Right renal pelvis (tissue), 4 donors: ENCODE data around the gene CD3E. TPM values are rescaled to one million over a fixed set of nuclear protein-coding genes. Genes with fewer than 3 reads are reported as not detected.
"Not testable (repeated sequence)": the region's sequence is repeated elsewhere in the genome, so short reads cannot be mapped to it uniquely, and the experiment has no call there.

Experiments
- DNase-seq, 4 donors: peaks; one replicate each; pipeline ENCODE4 v3.0.0-alpha.2; 2013; ENCODE audit warnings: low read depth in 4 of 4, low spot score in 3 of 4, missing footprints in 1 of 4
- polyA plus RNA-seq, 4 donors: library from polyadenylated mRNA; unstranded; fragments of 120-200 nt; gene quantifications; one replicate each; pipeline ENCODE4 v1.2.1, GENCODE V29; 2013; ENCODE audit not compliant: insufficient read length in 4 of 4

CD3E gene
- polyA plus RNA-seq, 4 donors = 0.28 to 1.2 (median 0.53) TPM

DNA sequence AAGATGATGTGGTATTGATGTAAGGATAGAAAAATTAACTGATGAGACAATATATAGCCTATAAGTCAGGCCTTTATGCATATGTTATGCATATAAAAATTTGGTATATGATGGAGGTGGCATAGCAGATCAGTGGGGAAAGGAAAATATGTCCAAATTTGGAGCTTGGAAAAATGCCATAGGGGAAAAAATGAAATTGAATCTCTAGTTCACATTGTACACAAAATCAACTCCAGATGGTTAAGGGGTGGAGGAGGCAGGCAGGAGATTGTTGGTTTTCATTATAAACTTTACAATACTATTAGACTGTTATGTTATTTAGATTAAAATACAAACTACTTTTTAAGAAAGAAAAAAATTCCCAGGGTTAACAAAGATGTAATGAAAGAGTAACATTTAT lies 15.1 kb upstream of the CD3E start:
- no peak for DNase-seq

DNA sequence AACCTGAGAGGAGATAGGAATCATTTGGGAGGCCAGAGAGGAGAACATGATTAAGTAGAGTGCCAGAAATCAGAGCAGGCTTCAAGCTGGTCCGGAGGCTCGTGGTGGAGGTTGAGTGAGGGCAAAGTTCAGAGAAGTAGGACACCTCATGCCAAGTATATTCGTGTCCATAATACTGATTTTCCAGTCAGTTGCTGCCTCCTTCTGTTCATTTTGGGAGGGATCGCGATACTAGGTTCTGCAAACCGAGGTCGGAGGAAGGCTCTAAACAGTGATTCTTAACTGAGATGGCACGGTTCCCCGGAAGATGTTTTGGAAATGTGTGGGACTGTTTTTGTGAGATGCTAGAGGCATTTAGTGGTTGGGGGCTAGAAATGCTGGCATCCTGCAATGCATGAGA lies 13.6 kb upstream of the CD3E start:
- DNase-seq = no peak

DNA sequence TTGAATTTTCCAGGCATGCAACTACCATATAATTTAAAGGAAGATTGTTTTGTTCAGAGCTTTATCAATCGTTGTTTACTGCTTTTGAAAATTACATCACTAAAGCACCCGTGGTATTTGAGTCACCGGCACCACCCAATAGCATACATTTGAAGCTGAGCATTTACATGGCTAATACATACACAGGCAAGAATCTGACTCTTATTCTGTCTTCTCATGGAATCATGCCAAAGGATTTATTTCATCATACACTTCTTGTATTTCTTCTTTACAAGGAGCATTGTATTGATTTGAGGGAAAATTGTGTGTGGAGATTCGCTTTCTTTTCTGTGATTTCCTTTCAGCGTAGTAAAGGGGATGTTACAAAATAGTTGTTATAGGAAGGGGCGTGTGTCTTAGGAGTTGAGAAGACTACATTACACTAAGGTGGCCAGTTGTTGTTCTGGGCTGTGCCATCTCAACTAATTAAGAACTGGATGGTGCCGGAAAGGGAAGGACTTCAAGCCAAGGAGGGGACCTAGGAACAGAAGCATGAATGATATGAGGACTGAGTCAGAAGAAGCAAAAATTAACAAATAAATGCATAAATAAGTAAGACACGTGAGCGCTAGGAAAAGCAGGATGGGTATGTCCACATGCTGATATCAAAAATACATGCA lies 12.9 kb upstream of the CD3E start:
- DNase-seq = no peak

DNA sequence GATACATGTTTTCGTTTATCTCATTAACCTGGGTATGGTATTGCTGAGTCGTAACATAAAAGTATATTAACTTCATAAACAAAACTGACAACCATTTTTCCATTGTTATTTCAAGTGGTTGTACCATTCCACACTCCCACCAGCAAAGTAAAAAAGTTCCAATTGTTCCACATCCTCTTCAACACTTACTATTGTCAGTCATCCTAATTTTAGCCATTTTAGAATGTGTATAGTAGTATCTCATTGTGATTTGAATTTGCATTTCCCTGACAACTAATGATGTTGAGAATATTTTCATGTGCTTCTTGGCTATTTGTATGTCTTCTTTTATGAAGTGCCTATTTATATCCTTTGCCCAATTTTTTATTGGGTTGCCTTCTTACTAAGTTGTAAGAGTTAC lies 10.5 kb upstream of the CD3E start:
- no peak for DNase-seq

DNA sequence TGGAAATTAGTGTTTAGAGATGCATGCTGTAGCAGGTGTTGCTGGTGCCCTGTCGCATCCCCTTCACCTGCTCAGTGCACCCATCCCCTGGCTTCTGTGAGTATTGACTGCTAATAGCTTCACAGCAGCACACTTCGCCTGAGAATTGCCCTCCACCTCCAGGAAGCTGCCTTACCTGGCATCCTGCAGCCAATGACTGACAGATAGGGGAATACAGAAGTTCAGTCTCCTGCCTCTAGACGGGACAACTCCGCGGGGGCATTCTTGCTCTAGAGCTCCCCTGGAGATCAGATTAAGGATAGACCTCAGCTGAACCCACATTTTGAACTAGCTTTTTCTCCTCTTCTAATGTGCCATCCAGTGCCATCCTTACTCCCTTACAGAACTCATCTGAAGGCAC lies 9.3 kb upstream of the CD3E start:
- DNase-seq = no peak

DNA sequence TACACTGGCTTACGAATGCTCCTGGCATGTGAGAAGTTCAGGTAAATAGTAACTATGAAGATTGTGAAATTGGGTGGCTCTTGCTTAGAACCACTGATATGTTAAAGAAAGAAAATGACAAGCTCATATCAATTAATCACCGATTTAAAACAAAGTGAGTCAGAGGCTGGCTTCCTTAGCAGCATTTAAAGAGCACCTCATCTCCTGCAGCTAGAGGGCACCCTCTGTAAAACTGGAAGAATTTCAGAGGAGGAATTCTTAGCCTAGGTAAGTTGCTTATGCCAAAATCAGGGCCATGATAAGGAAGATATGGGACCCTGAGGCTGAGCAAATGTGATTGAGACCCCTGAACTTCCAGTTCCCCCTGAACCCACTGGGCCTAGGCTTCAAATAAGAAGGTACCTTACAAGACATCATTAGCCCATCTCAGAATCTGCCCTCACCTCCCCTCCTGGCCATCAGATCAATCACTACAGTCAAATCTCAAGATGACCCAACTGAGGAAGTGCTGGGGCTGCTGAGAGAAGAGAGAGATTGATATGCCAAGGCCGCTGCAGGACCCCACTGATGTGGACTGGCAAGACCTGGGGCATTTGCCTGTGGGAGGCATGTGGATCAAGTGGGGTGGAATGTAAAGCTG lies 8.6 kb upstream of the CD3E start:
- no peak for DNase-seq

DNA sequence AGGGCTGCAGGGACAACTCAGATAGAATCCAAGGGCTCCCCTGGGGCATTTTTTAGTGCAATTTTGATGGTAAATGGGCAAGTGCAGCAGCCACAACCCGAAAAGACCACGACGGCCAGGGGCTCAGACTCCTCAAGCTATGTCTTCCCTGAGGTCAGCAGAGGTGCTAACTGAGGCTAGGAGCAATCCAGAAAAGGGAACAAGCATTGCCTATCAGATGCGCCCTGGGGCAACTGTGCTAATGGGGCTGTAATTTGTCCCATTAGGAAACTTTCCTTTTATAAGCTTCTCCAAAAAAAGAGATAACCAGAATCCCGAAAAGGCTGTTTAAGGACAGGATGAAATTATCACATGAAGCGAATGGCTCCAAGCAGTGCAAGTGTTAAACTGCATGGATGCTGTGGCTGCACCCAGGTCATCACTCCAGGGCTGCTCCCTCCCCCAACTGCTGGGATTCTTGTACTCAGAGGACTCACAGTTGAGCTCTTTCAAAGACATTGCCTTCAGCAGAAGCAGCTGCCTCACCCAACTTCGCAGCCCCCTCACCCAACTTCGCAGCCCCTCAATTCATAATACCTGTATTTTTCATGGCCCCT lies 2.8 kb upstream of the CD3E start:
- DNase-seq = no peak

DNA sequence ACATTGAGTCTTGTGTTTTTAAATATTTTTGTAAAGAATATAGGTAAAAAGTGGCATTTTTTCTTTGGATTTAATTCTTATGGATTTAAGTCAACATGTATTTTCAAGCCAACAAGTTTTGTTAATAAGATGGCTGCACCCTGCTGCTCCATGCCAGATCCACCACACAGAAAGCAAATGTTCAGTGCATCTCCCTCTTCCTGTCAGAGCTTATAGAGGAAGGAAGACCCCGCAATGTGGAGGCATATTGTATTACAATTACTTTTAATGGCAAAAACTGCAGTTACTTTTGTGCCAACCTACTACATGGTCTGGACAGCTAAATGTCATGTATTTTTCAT lies 333 bp upstream of the CD3E start:
- no peak for DNase-seq

DNA sequence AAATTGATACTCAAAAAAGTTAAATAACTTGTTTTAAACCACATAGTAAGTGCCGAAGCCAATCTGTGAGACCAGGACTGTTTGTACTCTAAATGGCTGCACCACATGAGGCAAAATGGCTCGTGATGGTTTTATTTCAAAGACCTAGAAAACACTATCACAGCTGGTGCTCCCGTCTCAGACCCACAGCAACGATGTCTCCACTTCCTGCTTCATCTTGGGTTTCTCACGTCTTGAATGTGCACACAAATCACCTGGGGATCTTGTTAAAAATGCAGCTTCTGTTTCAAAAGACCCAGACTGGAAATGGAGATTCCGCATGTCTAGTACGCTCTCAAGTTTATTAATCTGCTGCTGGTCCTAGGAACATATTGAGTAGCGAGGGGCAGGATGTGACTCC lies 1.2 kb downstream of the CD3E start:
- DNase-seq = no peak

DNA sequence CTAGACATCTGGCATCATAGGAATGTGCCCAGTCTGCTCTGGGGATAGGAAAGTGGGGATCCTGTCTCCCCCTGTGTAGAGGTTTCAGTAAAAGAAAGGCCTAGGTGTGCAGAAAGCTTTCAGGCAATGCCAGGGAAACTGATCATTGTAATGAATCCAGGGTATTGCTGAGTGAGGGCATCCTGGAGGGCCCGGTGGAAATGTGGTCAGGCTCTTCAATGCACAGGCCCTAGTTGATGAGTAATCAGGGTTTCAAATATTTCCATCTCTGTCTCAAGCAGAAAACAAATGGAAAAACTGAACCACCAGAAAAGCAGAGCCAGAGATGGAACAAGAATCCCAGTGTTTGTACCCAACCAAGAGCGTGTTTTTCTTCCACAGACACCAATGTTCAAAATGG lies 2.0 kb downstream of the CD3E start:
- no peak for DNase-seq

DNA sequence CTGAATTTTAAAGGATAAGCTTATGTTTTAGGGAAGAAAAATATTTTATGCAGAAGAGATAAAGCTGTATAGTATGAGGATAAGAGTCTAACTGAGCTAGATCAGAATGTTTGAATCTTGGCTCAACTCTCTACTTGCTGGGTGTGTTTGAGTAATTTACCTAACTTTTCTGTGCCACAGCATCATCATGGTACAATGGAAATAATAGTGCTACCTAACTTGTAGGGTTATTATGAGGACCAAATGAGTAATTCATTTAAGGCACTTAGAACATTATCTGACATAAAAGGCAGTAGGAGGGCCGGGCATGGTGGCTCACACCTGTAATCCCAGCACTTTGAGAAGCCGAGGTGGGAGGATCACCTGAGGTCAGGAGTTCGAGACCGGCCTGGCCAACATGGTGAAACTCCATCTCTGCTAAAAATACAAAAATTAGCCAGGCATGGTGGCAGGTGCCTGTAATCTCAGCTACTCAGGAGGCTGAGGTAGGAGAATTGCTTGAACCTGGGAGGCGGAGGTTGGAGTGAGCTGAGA lies 4.5 kb downstream of the CD3E start:
- not testable (repeated sequence) for DNase-seq

DNA sequence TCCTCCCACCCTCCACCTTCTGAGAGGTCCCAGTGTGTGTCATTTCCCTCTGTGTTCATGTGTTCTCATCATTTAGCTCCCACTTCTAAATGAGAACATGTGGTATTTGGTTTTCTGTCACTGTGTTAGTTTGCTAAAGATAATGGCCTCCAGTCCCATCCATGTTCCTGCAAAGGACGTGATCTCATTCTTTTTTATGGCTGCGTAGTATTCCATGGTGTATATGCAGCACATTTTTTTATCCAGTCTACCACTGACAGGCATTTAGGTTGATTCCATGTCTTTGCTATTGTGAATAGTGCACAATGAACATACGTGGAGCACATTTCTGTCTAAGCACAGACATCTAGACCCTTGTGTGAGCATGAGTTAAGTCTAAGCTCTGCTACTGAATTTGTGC lies 5.7 kb downstream of the CD3E start:
- no peak for DNase-seq

DNA sequence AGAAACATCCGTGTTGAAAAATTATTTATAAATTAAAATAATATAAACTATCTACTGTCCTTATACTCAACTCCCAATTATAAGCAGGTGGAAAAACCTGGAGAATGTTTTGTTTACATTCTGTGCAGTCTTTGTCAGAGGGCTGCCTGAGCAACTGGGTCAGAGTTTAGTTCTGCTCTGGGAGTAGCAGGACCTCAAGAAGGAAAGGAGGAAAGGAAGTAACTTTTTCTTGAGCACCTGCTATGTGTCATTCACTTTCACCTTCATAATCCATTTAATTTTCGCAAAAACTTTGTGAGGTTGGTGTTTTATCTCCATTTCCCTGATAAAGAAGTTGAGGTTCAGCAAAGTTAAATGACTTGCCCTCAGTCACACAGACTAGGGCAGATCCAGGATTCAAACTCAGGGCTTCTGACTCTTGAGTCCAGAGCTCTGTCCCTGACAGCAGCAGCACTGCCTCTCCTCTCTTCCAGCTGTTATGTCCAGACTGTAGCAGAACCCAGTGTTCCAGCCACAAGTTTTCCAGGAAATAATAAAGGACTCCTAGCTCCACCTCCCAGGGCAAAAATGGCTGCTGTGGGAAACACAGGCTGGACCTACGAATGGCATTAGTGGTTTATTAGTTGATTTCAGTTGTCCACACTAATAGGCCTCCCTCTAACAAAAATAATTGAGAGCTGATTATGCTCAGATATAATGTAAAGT lies 6.4 kb downstream of the CD3E start:
- DNase-seq = no peak

DNA sequence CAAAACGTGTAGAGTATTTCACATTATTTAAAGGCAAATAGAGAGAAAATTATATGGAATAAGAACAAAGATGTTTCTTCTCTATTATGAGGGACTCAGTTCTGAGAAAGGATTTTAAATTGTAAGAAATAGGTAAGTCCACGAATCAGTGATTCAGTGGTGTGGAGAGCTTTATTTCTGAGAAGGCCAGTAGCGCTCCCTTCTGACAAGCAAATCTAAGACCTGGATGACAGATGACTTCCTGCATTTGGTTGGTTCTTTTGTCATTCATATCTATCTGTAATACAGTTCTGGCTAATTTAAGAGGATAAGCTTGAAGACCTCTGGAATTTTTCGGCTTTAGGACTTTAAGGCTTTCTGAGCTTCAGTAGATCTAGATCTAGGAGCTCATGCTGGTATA lies 7.0 kb downstream of the CD3E start:
- DNase-seq = no peak

DNA sequence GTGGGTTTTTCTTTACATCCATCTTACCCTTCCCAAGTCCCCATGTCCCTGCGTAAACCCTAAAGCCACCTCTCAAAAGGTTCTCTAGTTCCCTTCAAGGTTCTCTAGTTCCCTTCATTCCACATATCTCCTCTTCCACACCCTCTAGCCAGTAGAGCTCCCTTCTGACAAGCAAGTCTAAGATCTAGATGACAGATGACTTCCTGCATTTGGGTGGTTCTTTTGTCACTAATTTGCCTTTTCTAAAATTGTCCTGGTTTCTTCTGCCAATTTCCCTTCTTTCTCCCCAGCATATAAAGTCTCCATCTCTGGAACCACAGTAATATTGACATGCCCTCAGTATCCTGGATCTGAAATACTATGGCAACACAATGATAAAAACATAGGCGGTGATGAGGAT lies 7.8 kb downstream of the CD3E start:
- DNase-seq = no peak

DNA sequence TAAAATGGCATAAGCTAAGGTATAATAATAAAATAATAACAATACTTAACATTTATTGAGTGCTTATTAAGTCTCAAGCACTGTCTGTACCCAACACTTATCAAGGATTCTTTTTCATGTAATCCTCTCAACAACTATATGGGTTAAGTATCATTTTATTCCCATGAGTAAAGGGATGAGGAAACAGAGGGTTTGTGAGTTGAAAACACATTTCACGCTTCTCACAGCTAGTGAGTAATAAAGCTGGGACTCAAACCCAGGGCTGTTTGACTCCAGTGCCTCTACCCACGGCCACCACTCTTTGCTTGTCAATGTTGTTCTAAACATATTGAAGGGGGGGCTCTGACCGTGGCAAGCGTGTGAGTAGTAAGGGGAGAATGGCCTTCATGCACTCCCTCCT lies 8.7 kb downstream of the CD3E start:
- no peak for DNase-seq

DNA sequence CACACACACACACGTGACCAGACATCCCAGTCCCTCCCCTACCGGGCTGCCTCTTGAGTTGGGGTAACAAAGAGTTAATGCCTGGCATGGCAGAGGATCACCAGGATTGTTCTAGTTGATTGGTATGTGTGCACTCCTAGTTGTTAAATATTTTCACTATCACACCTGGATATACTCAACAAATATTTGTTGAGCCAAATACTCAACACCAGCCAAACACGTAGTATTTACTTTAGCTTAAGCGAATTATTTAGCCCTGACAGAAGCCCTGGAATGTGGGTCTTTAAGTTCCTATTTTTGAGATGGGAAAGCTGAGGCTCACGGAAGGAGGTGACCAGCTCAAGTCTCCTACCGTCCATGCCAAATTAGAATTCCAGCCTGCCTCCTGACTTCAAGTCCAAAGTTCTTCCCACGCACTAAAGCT lies 10.5 kb downstream of the CD3E start:
- no peak for DNase-seq

DNA sequence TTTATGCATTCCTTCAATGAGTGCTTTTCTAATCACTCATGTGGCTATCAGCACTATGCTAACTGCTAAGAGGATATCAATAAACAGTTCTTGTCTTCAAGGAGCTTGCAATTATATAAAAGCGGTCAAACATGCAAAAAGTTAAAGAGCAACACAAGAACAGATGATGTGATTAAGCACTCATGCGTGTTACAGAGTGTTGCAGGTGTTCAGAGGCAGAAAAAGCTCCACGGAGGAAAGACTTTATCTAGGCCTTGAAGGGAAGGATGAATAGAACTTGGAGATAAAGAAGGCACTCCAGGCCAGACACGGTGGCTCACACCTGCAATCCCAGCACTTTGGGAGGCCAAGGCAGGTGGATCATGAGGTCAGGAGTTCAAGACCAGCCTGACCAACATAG lies 13.6 kb downstream of the CD3E start:
- no peak for DNase-seq

DNA sequence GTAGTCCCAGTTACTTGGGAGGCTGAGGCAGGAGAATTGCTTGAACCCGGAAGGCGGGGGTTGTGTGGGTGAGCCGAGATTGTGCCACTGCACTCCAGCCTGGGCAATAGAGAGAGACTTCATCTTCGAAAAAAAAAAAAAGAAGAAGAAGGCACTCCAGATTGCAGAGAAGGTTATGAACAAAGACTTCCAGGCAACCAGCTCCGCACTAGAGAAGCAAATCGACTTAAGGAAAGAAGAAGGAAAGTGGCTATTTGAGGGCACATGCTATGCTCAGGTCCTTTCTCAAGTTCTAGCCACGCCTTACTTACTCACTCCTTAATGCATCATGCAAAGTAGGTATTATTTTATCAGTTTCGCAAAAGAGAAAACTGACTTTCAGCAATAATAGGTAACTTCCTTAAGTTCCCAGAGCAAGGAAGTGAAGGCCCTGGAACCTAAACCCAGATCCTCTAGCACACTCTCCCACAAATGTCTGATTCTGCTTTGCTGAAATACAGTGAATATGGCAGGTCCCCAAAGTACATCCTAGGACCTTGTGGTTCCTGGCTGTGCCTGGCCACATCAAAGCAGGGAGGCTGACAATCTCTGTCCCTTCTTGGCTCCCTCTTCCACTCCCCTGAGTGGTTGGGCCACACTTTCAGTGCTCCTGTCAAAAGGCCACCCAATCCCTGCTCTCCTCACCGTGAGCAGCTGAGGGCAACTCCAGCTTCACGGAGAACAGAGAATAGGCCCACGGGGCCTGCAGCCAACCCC lies 14.2 kb downstream of the CD3E start:
- DNase-seq = no peak

DNA sequence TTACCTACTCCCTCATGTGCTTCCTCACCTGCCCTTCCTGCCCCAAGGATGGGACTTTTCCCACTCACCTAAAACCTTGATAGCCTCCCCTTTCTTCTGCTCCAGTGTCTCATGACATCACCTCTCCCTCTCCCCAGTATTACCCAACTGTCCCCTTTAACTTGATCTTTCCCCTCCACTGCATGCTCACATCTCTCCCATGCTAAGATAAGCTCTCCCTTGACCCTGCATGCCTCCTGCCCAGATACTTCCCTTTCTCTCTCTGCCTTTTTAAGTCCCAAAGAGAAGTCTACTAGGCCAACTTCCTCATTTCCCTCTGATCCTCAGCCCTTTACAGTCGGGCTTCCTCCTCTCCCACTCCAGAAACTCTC lies 14.8 kb downstream of the CD3E start:
- DNase-seq = no peak

DNA sequence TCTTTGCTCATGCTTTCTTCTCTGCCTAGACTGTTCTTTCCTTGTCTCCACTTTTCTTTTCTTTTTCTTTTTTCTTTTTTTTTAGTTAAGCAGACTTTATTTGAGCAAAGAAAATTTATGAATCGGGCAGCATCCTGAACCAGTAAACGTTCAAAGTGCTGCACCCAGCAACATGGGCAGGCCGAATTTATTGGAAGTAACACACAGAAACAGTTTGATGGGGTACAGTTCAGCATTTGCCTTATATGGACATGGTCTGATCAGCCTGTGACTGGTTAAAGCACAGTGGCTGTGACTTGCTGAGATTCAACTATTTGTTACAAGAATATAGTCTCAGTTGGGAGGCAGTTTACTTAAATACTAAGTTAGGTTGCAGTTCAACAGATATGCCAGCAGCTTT lies 16.0 kb downstream of the CD3E start:
- DNase-seq = no peak
